Measurements from ENCODE around the gene ERGIC1.

The ERGIC1 gene

DNA sequence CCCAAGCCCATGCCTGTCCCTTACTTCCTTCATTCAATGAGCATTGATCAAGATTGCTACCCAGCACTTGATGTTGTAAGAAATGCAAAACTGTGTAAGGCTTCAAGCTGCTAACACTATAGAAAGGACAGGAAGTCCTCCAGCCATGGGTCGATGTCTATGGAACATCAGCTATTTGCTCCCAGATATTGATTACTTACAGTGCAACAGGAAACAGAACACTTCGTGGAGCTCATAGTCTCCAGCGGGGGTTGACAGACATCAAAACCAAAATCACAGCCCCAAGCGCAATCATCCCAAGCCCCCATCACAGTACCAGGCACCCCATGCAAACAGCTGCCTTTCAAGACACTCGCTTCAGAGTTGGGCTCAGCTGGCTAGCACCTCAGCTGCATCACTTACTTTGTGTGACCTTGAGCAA lies 36.3 kb upstream of the ERGIC1 start:
- H3K79me2 ChIP-seq (ENCODE audit: insufficient read depth, low read length) = no peaks in the 10 kb centered on the region
- no peaks in the 10 kb centered on the region for H3F3A ChIP-seq (ENCODE audit: insufficient read depth)
- no peaks in the 10 kb centered on the region for H3K9me2 ChIP-seq (replicated peaks; ENCODE audit: insufficient read depth, low read length)
- no peak overlapping the region for H3K4me2 ChIP-seq (ENCODE audit: low read depth, low read length, poor library complexity, severe bottlenecking)
- no peaks in the 10 kb centered on the region for H4K20me1 ChIP-seq (ENCODE audit: low read depth, low read length)
- H3K36me3 ChIP-seq (ENCODE audit: low read length) = no peaks in the 10 kb centered on the region
- no peaks in the 10 kb centered on the region for H3K27me3 ChIP-seq (ENCODE audit: low read length)
- no peak overlapping the region for H3K9ac ChIP-seq (ENCODE audit: low read length)
- no peak overlapping the region for H2AFZ ChIP-seq (ENCODE audit: low read depth, low read length, severe bottlenecking)
- no peak overlapping the region for H3K27ac ChIP-seq (ENCODE audit: low read depth, low read length)
- H3K9me3 ChIP-seq (ENCODE audit: insufficient read depth, low read length) = no peaks in the 10 kb centered on the region
- TF ChIP-seq EZH2phosphoT487 (conservative IDR thresholded peaks at IDR 0.05; ENCODE audit: low read length) = no peak
- TF ChIP-seq, protein P1, sequence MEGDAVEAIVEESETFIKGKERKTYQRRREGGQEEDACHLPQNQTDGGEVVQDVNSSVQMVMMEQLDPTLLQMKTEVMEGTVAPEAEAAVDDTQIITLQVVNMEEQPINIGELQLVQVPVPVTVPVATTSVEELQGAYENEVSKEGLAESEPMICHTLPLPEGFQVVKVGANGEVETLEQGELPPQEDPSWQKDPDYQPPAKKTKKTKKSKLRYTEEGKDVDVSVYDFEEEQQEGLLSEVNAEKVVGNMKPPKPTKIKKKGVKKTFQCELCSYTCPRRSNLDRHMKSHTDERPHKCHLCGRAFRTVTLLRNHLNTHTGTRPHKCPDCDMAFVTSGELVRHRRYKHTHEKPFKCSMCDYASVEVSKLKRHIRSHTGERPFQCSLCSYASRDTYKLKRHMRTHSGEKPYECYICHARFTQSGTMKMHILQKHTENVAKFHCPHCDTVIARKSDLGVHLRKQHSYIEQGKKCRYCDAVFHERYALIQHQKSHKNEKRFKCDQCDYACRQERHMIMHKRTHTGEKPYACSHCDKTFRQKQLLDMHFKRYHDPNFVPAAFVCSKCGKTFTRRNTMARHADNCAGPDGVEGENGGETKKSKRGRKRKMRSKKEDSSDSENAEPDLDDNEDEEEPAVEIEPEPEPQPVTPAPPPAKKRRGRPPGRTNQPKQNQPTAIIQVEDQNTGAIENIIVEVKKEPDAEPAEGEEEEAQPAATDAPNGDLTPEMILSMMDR (IDR thresholded peaks at IDR 0.05; ENCODE audit: insufficient read depth, low read length, poor library complexity, severe bottlenecking) = no peak
- H3K4me3 ChIP-seq (ENCODE audit: insufficient read depth, low read length, poor library complexity, severe bottlenecking) = no peak overlapping the region

GRCh38 chr5:172798422-172799215 lies 35.4 kb upstream of the ERGIC1 start:
- Histone ChIP-seq H3F3A (ENCODE audit: insufficient read depth) (no peaks in the 10 kb centered on the region), H3K36me3 (ENCODE audit: low read length) (no peaks in the 10 kb centered on the region), H3K9me3 (ENCODE audit: insufficient read depth, low read length) (no peaks in the 10 kb centered on the region), H3K4me3 (ENCODE audit: insufficient read depth, low read length, poor library complexity, severe bottlenecking) (no peak overlapping the region), H3K4me2 (ENCODE audit: low read depth, low read length, poor library complexity, severe bottlenecking) (no peak overlapping the region), H3K9me2 (replicated peaks; ENCODE audit: insufficient read depth, low read length) (no peaks in the 10 kb centered on the region), H3K27ac (ENCODE audit: low read depth, low read length) (no peak overlapping the region), H3K79me2 (ENCODE audit: insufficient read depth, low read length) (no peaks in the 10 kb centered on the region), H3K27me3 (ENCODE audit: low read length) (no peaks in the 10 kb centered on the region), H2AFZ (ENCODE audit: low read depth, low read length, severe bottlenecking) (no peak overlapping the region), H4K20me1 (ENCODE audit: low read depth, low read length) (no peaks in the 10 kb centered on the region), H3K9ac (ENCODE audit: low read length) (no peak overlapping the region)
- TF ChIP-seq, protein P1 (IDR thresholded peaks at IDR 0.05; ENCODE audit: insufficient read depth, low read length, poor library complexity, severe bottlenecking) = no peak
- TF ChIP-seq EZH2phosphoT487 (conservative IDR thresholded peaks at IDR 0.05; ENCODE audit: low read length) = no peak

GRCh38 chr5:172799416-172799815 lies 34.6 kb upstream of the ERGIC1 start:
- Histone ChIP-seq H3K4me3 (ENCODE audit: insufficient read depth, low read length, poor library complexity, severe bottlenecking) (no peak overlapping the region), H3K79me2 (ENCODE audit: insufficient read depth, low read length) (no peaks in the 10 kb centered on the region), H3K27me3 (ENCODE audit: low read length) (no peaks in the 10 kb centered on the region), H3K9me3 (ENCODE audit: insufficient read depth, low read length) (no peaks in the 10 kb centered on the region), H2AFZ (ENCODE audit: low read depth, low read length, severe bottlenecking) (no peak overlapping the region), H3K4me2 (ENCODE audit: low read depth, low read length, poor library complexity, severe bottlenecking) (no peak overlapping the region), H3K9ac (ENCODE audit: low read length) (no peak overlapping the region), H3K9me2 (replicated peaks; ENCODE audit: insufficient read depth, low read length) (no peaks in the 10 kb centered on the region), H4K20me1 (ENCODE audit: low read depth, low read length) (no peaks in the 10 kb centered on the region), H3F3A (ENCODE audit: insufficient read depth) (no peaks in the 10 kb centered on the region), H3K36me3 (ENCODE audit: low read length) (no peaks in the 10 kb centered on the region), H3K27ac (ENCODE audit: low read depth, low read length) (no peak overlapping the region)
- TF ChIP-seq, protein P1 (IDR thresholded peaks at IDR 0.05; ENCODE audit: insufficient read depth, low read length, poor library complexity, severe bottlenecking) = no peak
- no peak for TF ChIP-seq EZH2phosphoT487 (conservative IDR thresholded peaks at IDR 0.05; ENCODE audit: low read length)
